H9 (cell line): ENCODE data around the gene PHACTR2. TPM values are rescaled to one million over a fixed set of nuclear protein-coding genes. Genes with fewer than 3 reads are reported as not detected.
A peak's percentile ranks its signal among the peaks of the same experiment; 100 is the strongest.

ENCODE experiments used
- DNase-seq: peaks from one replicate; pipeline ENCODE4 v3.0.0-alpha.2; 2017
- H2AFZ ChIP-seq: one replicate; pipeline ENCODE4 v1.6.1; 2013; ENCODE audit warnings: mild to moderate bottlenecking, low read length, control low read depth, moderate library complexity
- H2AK5ac ChIP-seq: 2 replicates; pipeline ENCODE4 v1.6.1; 2013; ENCODE audit warnings: low read length, control low read depth, mixed read lengths; ENCODE audit not compliant: insufficient read length
- H2BK120ac ChIP-seq: one replicate; pipeline ENCODE4 v1.6.1; 2013; ENCODE audit warnings: low read depth, mild to moderate bottlenecking, low read length, control low read depth, inconsistent platforms; ENCODE audit not compliant: poor library complexity, severe bottlenecking
- H2BK12ac ChIP-seq: 2 replicates; pipeline ENCODE4 v1.6.1; 2013; ENCODE audit warnings: low read length, control low read depth, mixed read lengths, low read depth; ENCODE audit not compliant: insufficient read length
- H2BK15ac ChIP-seq: 2 replicates; pipeline ENCODE4 v1.6.1; 2013; ENCODE audit warnings: low read depth, low read length, control low read depth
- H2BK20ac ChIP-seq: one replicate; pipeline ENCODE4 v1.6.1; 2013; ENCODE audit warnings: low read depth, mild to moderate bottlenecking, low read length, control low read depth, inconsistent platforms; ENCODE audit not compliant: poor library complexity, severe bottlenecking
- H2BK5ac ChIP-seq: 2 replicates; pipeline ENCODE4 v1.6.1; 2013; ENCODE audit warnings: low read length, control low read depth, mixed read lengths; ENCODE audit not compliant: insufficient read length
- H3K14ac ChIP-seq: 2 replicates; pipeline ENCODE4 v1.6.1; 2013; ENCODE audit warnings: low read length, control low read depth; ENCODE audit not compliant: insufficient read depth
- H3K18ac ChIP-seq: 2 replicates; pipeline ENCODE4 v1.6.1; 2013; ENCODE audit warnings: low read depth, mild to moderate bottlenecking, mixed read lengths, low read length, control low read depth; ENCODE audit not compliant: insufficient read length
- H3K23ac ChIP-seq: 2 replicates; pipeline ENCODE4 v1.6.1; 2013; ENCODE audit warnings: low read length, control low read depth, mixed read lengths, low read depth; ENCODE audit not compliant: insufficient read length
- H3K23me2 ChIP-seq: 2 replicates; pipeline ENCODE4 v1.6.1; 2013; ENCODE audit warnings: low read depth, mild to moderate bottlenecking, mixed read lengths, low read length, control low read depth; ENCODE audit not compliant: insufficient read length, poor library complexity, severe bottlenecking
- H3K27ac ChIP-seq: 2 replicates; pipeline ENCODE4 v1.5.1; 2013; ENCODE audit warnings: low read length, control low read depth, mixed read lengths, low read depth; ENCODE audit not compliant: insufficient read length
- H3K27me3 ChIP-seq: 2 replicates; pipeline ENCODE4 v1.6.1; 2013; ENCODE audit warnings: low read length, control low read depth, inconsistent platforms; ENCODE audit not compliant: insufficient read depth
- H3K4ac ChIP-seq: 2 replicates; pipeline ENCODE4 v1.6.1; 2013; ENCODE audit warnings: low read depth, mild to moderate bottlenecking, control low read depth, inconsistent platforms, low read length, moderate library complexity
- H3K4me1 ChIP-seq: 2 replicates; pipeline ENCODE4 v1.6.1; 2013; ENCODE audit warnings: low read length, control low read depth, inconsistent platforms; ENCODE audit not compliant: insufficient read depth
- H3K4me2 ChIP-seq: 2 replicates; pipeline ENCODE4 v1.6.1; 2013; ENCODE audit warnings: low read length, control low read depth, mixed read lengths; ENCODE audit not compliant: insufficient read length, insufficient read depth
- H3K56ac ChIP-seq: 2 replicates; pipeline ENCODE4 v1.6.1; 2013; ENCODE audit warnings: low read depth, mild to moderate bottlenecking, mixed read lengths, low read length, control low read depth; ENCODE audit not compliant: insufficient read length
- H3K79me1 ChIP-seq: 2 replicates; pipeline ENCODE4 v1.6.1; 2013; ENCODE audit warnings: low read depth, mild to moderate bottlenecking, moderate library complexity, low read length, control low read depth, inconsistent platforms; ENCODE audit not compliant: insufficient read depth, poor library complexity, severe bottlenecking
- H3K79me2 ChIP-seq: 2 replicates; pipeline ENCODE4 v1.6.1; 2013; ENCODE audit warnings: low read length, control low read depth, inconsistent platforms; ENCODE audit not compliant: insufficient read depth
- H3K9ac ChIP-seq: 2 replicates; pipeline ENCODE4 v1.6.1; 2013; ENCODE audit warnings: low read length, control low read depth, mixed read lengths; ENCODE audit not compliant: insufficient read length; ENCODE audit errors: extremely low read depth
- H3K9me3 ChIP-seq: one replicate; pipeline ENCODE4 v1.6.1; 2013; ENCODE audit warnings: low read depth, low read length, inconsistent platforms; ENCODE audit not compliant: control insufficient read depth
- H3T11ph ChIP-seq: one replicate; pipeline ENCODE4 v1.6.1; 2013; ENCODE audit warnings: mild to moderate bottlenecking, low read length, control low read depth, inconsistent platforms
- H4K20me1 ChIP-seq: one replicate; pipeline ENCODE4 v1.6.1; 2013; ENCODE audit not compliant: control insufficient read depth, insufficient read length, insufficient read depth
- H4K5ac ChIP-seq: 2 replicates; pipeline ENCODE4 v1.6.1; 2013; ENCODE audit warnings: low read depth, mild to moderate bottlenecking, mixed read lengths, low read length, control low read depth; ENCODE audit not compliant: insufficient read length
- H4K8ac ChIP-seq: replicated peaks from 2 replicates; pipeline ENCODE4 v1.6.1; 2013; ENCODE audit warnings: low read length, control low read depth, mixed read lengths, low read depth; ENCODE audit not compliant: insufficient read length
- H4K91ac ChIP-seq: 2 replicates; pipeline ENCODE4 v1.6.1; 2013; ENCODE audit warnings: low read depth, mild to moderate bottlenecking, moderate library complexity, mixed read lengths, low read length, control low read depth; ENCODE audit not compliant: insufficient read length
- H3K27ac Mint-ChIP-seq, 3 experiments: 2 replicates in 2 of 3; 3 replicates in 1 of 3; pipeline ENCODE4 v1.8.0; 2020 to 2021; ENCODE audit warnings: mixed read lengths in 3 of 3, mild to moderate bottlenecking in 1 of 3, moderate library complexity in 1 of 3
- H3K27me3 Mint-ChIP-seq: 2 replicates; pipeline ENCODE4 v1.8.0; 2021; ENCODE audit warnings: low read depth, mild to moderate bottlenecking, moderate library complexity, mixed read lengths
- H3K36me3 Mint-ChIP-seq, 3 experiments: 2 replicates in 2 of 3; 3 replicates in 1 of 3; pipeline ENCODE4 v1.8.0; 2020 to 2021; ENCODE audit warnings: low read depth in 3 of 3, mixed read lengths in 3 of 3; ENCODE audit not compliant: insufficient read depth in 1 of 3
- H3K4me1 Mint-ChIP-seq, 2 experiments: 2 replicates each; pipeline ENCODE4 v1.8.0; 2020; ENCODE audit warnings: mixed read lengths in 2 of 2
- H3K4me3 Mint-ChIP-seq, 2 experiments: 2 replicates in 1 of 2; 3 replicates in 1 of 2; pipeline ENCODE4 v1.8.0; 2020 to 2021; ENCODE audit warnings: mild to moderate bottlenecking in 2 of 2, mixed read lengths in 2 of 2, moderate library complexity in 1 of 2
- H3K9me3 Mint-ChIP-seq, 2 experiments: 2 replicates in 1 of 2; 3 replicates in 1 of 2; pipeline ENCODE4 v1.8.0; 2020; ENCODE audit warnings: mild to moderate bottlenecking in 2 of 2, mixed read lengths in 2 of 2, moderate library complexity in 1 of 2
- WGBS: extraction: QIAGEN DNeasy Blood & Tissue Kit; methylation state at CpG from one replicate; pipeline ENCODE4 v1.1.7; 2013; ENCODE audit warnings: missing lambda C conversion rate, low lambda C conversion rate, mixed read lengths; ENCODE audit not compliant: insufficient read length; ENCODE audit errors: extremely low coverage; 5-methylcytosine and 5-hydroxymethylcytosine counted together
- total RNA-seq: library from RNA; stranded (reverse); gene quantifications from 2 replicates; pipeline ENCODE4 v1.2.1, GENCODE V29; 2021
- TF ChIP-seq, protein P1 (sequence below): fragments of 200-600 bp; sonication (generic); conservative IDR thresholded peaks from 3 replicates; pipeline ENCODE4 v1.8.0; 2021; ENCODE audit warnings: antibody characterized with exemption, mild to moderate bottlenecking

Gene PHACTR2
- total RNA-seq, 1 experiment from 2014 or later: 131 TPM

- Histone ChIP-seq H4K5ac (no peak overlapping the region), H2AFZ (no peak overlapping the region), H3K4ac (no peak overlapping the region), H3K14ac (no peak overlapping the region; the same call in 1 of the 2 replicates), H2AK5ac (no peak overlapping the region), H2BK120ac (no peak overlapping the region), H3K18ac (no peak overlapping the region), H3K23ac (no peak overlapping the region), H3K23me2 (no peaks in the 10 kb centered on the region), H2BK15ac (no peak overlapping the region), H3K56ac (no peak overlapping the region), H2BK12ac (no peak overlapping the region), H4K91ac (no peak overlapping the region), H4K8ac (no peak overlapping the region), H4K20me1 (no peaks in the 10 kb centered on the region), H2BK20ac (no peak overlapping the region), H3K27ac (no peak overlapping the region), H3K27me3 (no peaks in the 10 kb centered on the region), H3K79me2 (peaks cover 18% of the 10 kb centered on the region), H2BK5ac (no peak overlapping the region), H3K9ac (no peak overlapping the region), H3K79me1 (no peaks in the 10 kb centered on the region), H3K4me2 (no peak overlapping the region), H3T11ph (no peak overlapping the region), H3K4me1 (peaks cover 15% of the 10 kb centered on the region; the same call in 1 of the 2 replicates), H3K9me3 (no peaks in the 10 kb centered on the region)
- Mint-ChIP-seq H3K36me3 (peaks cover 8 to 16% (median 13%) of the 10 kb centered on the region in 3 experiments; a peak in 6 of 7 replicates), H3K9me3 (peaks cover 0 to 4% of the 10 kb centered on the region in 2 experiments; a peak in 1 of 5 replicates), H3K27ac (peak overlapping the region; percentile 2 to 29 (median 9); a peak in 4 of 7 replicates), H3K4me1 (peaks cover 52 to 68% of the 10 kb centered on the region in 2 experiments), H3K4me3 (no peak overlapping the region), H3K27me3 (no peaks in the 10 kb centered on the region)
- no peak for DNase-seq
- no CpG with 5 or more reads among the region's 4 CpGs for WGBS
- TF ChIP-seq, protein P1, sequence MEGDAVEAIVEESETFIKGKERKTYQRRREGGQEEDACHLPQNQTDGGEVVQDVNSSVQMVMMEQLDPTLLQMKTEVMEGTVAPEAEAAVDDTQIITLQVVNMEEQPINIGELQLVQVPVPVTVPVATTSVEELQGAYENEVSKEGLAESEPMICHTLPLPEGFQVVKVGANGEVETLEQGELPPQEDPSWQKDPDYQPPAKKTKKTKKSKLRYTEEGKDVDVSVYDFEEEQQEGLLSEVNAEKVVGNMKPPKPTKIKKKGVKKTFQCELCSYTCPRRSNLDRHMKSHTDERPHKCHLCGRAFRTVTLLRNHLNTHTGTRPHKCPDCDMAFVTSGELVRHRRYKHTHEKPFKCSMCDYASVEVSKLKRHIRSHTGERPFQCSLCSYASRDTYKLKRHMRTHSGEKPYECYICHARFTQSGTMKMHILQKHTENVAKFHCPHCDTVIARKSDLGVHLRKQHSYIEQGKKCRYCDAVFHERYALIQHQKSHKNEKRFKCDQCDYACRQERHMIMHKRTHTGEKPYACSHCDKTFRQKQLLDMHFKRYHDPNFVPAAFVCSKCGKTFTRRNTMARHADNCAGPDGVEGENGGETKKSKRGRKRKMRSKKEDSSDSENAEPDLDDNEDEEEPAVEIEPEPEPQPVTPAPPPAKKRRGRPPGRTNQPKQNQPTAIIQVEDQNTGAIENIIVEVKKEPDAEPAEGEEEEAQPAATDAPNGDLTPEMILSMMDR: no peak
Observed at GRCh38 chr6:143688681-143689080, 10.9 kb downstream of the PHACTR2 start.
